Articular chondrocyte of knee joint (primary cell): ENCODE results near the gene OR2L3. TPM values are rescaled to one million over a fixed set of nuclear protein-coding genes. Genes with fewer than 3 reads are reported as not detected.

Source experiments
- small RNA-seq: library from RNA; depleted of rRNA; stranded (forward); fragments of <200 nt; gene quantifications from one replicate; pipeline ENCODE3, GENCODE V24; 2012
- total RNA-seq: library from RNA; depleted of rRNA; stranded (reverse); fragments of >200 nt; gene quantifications from 2 replicates; pipeline ENCODE4 v1.2.3, GENCODE V29; 2012

Gene OR2L3
- not detected in 2 replicates for total RNA-seq

GRCh38 chr1:248046536-248046935 is at the start of gene OR2L3:
Gene OR2L3, plus strand, starts transcription at chr1:248046836. Its CDS starts 13,846 bp downstream, at chr1:248060682.

DNA sequence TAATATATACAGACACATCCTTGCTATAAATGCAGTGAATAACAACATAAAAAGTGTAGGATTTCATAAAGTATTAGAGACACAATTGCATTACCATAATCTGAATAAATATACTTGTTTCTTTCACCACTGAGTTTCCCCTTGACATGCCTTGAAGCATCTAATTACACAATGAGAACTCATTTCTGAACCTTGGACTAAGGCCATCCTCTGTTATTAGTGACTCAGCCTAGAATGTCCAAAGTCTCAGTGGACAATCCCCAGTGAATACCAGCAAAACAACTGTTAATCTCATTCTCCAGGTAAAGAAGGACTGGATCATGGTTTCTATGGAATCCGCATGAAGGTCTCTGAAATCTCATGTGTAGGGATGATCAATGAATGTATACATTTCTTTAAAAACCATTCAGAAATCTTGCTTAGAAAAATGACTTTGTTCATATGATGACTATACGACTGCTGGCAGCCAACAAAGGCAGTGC is 33.4 kb upstream of the OR2L3 start, which contains the start of gene OR2L5:
Gene OR2L5 (plus strand): TSS at position 432 of the 482 bp plus-strand sequence. CDS start 8,288 bp downstream, outside the sequence.

GRCh38 chr1:248029770-248030169 is 16.9 kb upstream of the OR2L3 start, which contains the start of gene OR2L2:
Gene OR2L2, plus strand, starts transcription at chr1:248030070. Its CDS starts 8,198 bp downstream, at chr1:248038268.

GRCh38 chr1:248094884-248095283 is 48.2 kb downstream of the OR2L3 start, which contains the start of gene OR2L13:
Gene OR2L13, plus strand, starts transcription at chr1:248095184. Its CDS starts 4,192 bp downstream, at chr1:248099376.

Small RNAs within 50 kb of the gene (small RNA-seq; reads per million reads assigned to genes)
- not detected for gene RF00019

Other genes starting within 250 kb of the OR2L3 start
- not detected in 2 replicates for gene OR14A16, start 222.7 kb upstream of the OR2L3 start, total RNA-seq
- gene OR11L1, start 204.9 kb upstream of the OR2L3 start, total RNA-seq: not detected in 2 replicates
- gene TRIM58, start 189.6 kb upstream of the OR2L3 start, total RNA-seq: 0.43 and 0.65 TPM in 2 replicates
- 0.11 and 0.39 TPM in 2 replicates for gene OR2W3, start 151.2 kb upstream of the OR2L3 start, total RNA-seq
- gene OR2T8, start 126.6 kb upstream of the OR2L3 start, total RNA-seq: not detected in 2 replicates
- gene OR2AJ1, start 121.9 kb upstream of the OR2L3 start, total RNA-seq: not detected in 2 replicates
- not detected in 2 replicates for gene OR2L8, start 98.0 kb upstream of the OR2L3 start, total RNA-seq
- gene OR2AK2, start 81.6 kb upstream of the OR2L3 start, total RNA-seq: not detected in 2 replicates
- 0.13 TPM in 1 of 2 replicates, not detected in the other for gene OR2L5, start 33.2 kb upstream of the OR2L3 start, total RNA-seq
- gene OR2L2, start 16.8 kb upstream of the OR2L3 start, total RNA-seq: under 0.01 TPM in 2 replicates
- not detected in 2 replicates for gene OR2L13, start 48.3 kb downstream of the OR2L3 start, total RNA-seq
- gene OR2M5, start 98.3 kb downstream of the OR2L3 start, total RNA-seq: not detected in 2 replicates
- not detected in 2 replicates for gene OR2M2, start 128.0 kb downstream of the OR2L3 start, total RNA-seq
- not detected in 2 replicates for gene OR2M3, start 150.4 kb downstream of the OR2L3 start, total RNA-seq
- not detected in 2 replicates for gene OR2M4, start 184.6 kb downstream of the OR2L3 start, total RNA-seq
- not detected in 2 replicates for gene OR2T33, start 231.1 kb downstream of the OR2L3 start, total RNA-seq